GM18502 (cell line): ENCODE measurements around the gene ERC1.

ENCODE experiments used
- ATAC-seq: cut with Tn5 transposase; IDR thresholded peaks from one replicate; pipeline ENCODE4 v1.9.1; 2021; ENCODE audit warnings: mild to moderate bottlenecking; ENCODE audit not compliant: unreplicated experiment, poor library complexity

ERC1 gene

DNA sequence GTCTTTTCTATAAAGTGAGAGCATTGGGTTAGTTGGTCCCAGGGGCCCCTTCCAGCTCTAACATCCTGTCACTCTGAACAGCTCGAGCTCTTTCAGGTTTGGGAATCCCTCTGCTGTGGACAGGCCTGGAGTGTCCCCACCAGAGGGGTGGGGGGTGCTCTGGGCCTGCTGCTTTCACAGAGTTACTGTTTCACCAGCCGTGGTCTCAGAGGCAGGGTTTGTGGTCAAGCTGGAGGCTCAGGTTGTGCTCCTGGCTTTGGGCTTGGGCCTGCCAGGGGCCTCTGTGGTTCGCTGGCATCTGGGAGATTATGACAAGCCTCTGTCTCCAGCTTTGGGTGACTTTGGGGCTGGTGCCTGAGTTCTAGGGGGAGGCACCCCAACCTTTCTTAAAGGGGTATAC lies 543.7 kb downstream of the ERC1 start:
- no peak for ATAC-seq

DNA sequence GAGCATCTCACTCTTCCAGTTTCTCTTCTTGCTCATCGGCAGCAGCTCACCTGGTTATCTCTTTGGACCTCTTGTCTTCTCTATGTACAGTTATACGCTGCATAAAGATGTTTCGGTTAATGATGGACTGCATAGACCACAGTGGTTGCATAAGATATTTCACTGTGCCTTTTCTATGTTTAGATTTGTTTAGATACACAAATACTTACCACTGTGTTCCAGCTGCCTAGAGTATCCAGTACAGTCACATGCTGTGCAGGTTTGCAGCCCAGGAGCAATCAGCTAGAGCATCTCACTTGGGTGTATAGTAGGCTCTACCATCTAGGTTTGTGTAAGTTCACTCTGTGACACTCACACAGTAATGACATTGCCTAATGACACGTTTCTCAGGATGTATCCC lies 545.8 kb downstream of the ERC1 start:
- no peak for ATAC-seq

DNA sequence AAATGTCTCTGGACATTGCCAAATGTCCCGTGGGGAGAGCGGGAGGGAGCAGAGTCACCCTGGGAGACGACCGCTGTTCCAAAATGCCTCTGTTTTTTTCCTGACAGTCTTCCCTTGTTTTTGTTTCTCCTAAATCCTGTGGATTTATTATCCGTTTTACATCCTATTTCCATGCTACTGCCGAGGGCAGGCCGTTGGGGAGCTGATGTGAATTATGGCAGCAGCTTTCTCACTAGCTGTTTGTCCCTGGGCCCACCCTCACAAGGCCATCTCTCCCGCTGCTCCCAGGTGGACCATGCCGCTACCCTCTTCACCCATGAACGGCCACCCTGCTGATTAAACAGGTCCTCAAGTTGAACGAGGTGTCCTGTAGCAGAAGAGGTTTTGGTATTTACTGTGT lies 548.1 kb downstream of the ERC1 start:
- no peak for ATAC-seq

DNA sequence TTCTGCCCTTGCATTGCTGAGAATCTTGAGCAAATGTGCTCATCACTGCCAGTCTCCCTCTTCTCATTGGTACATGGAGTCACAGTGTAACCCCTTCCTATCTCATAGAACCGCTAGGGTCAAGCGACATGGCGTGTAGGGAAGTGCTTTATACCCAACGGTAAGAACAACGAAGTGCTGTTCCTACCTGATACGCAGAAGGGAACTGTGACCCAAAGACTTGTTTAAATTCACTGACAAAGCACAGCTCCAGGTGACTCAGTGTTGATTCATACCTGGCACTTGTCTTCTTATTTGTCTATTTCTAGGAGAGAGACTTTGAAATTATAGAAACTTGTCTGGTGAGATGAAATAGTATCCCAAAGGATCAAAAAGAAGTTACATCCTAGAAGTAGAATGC lies 549.7 kb downstream of the ERC1 start:
- no peak for ATAC-seq

DNA sequence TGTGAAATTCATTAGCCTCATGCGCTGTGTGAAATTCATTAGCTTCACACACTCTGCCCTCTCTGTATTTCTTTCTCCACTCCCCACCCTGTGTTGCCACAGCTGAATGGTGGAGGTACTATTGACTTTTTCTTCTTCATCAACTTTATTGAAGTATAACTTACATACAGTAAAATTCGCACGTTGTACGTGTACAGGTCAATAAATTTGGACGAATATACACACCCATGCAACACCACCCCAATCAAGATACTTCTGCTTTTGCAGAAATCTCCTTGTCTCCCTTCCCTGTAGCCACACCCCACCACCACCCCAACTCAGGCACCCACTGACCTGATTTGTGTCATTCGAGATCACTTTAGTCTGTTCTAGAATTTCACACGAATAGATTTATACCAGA lies 551.6 kb downstream of the ERC1 start:
- ATAC-seq = no peak

DNA sequence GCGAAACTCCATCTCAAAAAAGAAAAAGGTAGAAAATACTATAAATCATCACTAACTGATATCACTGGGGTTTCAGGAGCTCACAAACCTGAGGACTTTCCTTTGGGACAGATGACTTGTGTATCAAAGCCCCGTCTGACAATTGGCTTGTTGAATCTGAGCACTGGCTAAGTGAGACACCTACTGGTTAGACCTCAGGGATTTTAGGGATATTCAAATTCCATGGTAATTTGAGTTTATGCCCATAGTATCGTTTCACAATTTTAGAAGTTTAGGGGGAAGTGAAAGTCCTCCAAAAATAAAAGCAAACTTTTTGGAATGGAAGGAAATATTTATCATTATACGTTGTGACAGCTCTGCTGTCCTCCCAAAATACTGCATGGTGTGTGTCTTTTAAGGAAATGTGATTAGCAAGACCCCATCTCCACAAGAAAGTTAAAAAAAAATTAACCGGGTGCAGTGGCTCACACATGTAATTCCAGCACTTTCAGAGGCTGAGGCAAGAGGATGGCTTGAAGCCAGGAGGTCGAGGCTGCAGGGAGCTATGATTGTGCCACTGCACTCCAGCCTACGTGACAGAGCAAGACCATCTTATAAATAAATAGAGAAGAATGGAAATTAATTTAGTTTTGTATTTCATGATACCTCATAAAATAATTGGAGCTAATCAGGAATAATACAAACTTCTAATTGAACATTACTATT lies 554.1 kb downstream of the ERC1 start:
- no peak for ATAC-seq
